Fibroblast of villous mesenchyme (primary cell): ENCODE data around the gene MPST. TPM values are rescaled to one million over a fixed set of nuclear protein-coding genes. Genes with fewer than 3 reads are reported as not detected.

ENCODE experiments used
- DNase-seq: peaks from one replicate; pipeline ENCODE4 v3.0.0-alpha.2; 2010; ENCODE audit warnings: low read depth
- H3K4me3 ChIP-seq: 2 replicates; pipeline ENCODE4 v1.5.1; 2011; ENCODE audit warnings: low read depth, mild to moderate bottlenecking, low read length
- CTCF ChIP-seq: IDR thresholded peaks from 2 replicates; pipeline ENCODE4 v1.5.1; 2012; ENCODE audit warnings: low read depth, mild to moderate bottlenecking, low read length; ENCODE audit not compliant: insufficient read depth
- total RNA-seq: library from RNA; depleted of rRNA; stranded (reverse); fragments of >200 nt; gene quantifications from 2 replicates; pipeline ENCODE4 v1.2.3, GENCODE V29; 2012

MPST gene
- total RNA-seq, 1 donor: 64.3 TPM

- H3K4me3 ChIP-seq: no peak overlapping the region
- no peak for DNase-seq
- no peak for TF ChIP-seq CTCF
Measured at GRCh38 chr22:37027556-37027955, 8.0 kb downstream of the MPST start.

GRCh38 chr22:37028692-37029674, 9.4 kb downstream of the MPST start:
- no peak for DNase-seq
- no peak for TF ChIP-seq CTCF
- H3K4me3 ChIP-seq: no peak overlapping the region

GRCh38 chr22:37030560-37031281, 11.2 kb downstream of the MPST start:
- no peak for DNase-seq
- TF ChIP-seq CTCF: no peak
- H3K4me3 ChIP-seq: no peak overlapping the region

GRCh38 chr22:37032134-37032534, 12.6 kb downstream of the MPST start:
- TF ChIP-seq CTCF: no peak
- DNase-seq: no peak
- no peak overlapping the region for H3K4me3 ChIP-seq

GRCh38 chr22:37032535-37033460, 13.3 kb downstream of the MPST start:
- no peak overlapping the region for H3K4me3 ChIP-seq
- TF ChIP-seq CTCF: no peak
- DNase-seq: peak; percentile 93
